ENCODE measurements around the gene CSF1R. TPM values are rescaled to one million over a fixed set of nuclear protein-coding genes. Genes with fewer than 3 reads are reported as not detected.

CSF1R gene
- total and polyA plus RNA-seq, 12 donors: 4.8 to 83.9 (median 10.6) TPM

DNA sequence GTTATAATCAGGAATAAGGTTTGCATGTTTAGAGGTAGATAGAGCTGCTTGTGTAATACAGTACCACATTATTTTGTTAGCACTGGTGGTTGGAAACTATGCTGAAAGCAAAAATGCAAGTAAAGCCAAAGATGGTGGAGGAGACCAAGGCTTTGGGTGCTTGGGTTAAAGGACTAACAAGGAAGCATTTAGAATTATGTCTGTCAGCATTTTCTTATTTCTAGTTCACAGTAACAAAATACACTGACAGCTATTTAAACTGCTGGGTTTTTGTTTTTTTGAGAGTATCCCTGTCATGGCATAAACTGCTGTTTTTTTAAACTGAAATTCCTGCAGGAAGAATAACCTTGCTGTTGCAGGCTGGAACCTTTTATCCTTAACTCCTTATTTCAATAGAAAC lies 79.3 kb downstream of the CSF1R start:
- TF ChIP-seq, protein P1, sequence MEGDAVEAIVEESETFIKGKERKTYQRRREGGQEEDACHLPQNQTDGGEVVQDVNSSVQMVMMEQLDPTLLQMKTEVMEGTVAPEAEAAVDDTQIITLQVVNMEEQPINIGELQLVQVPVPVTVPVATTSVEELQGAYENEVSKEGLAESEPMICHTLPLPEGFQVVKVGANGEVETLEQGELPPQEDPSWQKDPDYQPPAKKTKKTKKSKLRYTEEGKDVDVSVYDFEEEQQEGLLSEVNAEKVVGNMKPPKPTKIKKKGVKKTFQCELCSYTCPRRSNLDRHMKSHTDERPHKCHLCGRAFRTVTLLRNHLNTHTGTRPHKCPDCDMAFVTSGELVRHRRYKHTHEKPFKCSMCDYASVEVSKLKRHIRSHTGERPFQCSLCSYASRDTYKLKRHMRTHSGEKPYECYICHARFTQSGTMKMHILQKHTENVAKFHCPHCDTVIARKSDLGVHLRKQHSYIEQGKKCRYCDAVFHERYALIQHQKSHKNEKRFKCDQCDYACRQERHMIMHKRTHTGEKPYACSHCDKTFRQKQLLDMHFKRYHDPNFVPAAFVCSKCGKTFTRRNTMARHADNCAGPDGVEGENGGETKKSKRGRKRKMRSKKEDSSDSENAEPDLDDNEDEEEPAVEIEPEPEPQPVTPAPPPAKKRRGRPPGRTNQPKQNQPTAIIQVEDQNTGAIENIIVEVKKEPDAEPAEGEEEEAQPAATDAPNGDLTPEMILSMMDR (IDR thresholded peaks at IDR 0.05): no peak
- H3K27me3 ChIP-seq: no peaks in the 10 kb centered on the region
- H3K36me3 ChIP-seq: peaks cover 0 to 86% (median 23%) of the 10 kb centered on the region in 9 donors
- DNase-seq (no peak), ATAC-seq (no peak)
- peaks cover 5 to 43% (median 20%) of the 10 kb centered on the region in 9 donors for H3K4me1 ChIP-seq
- no peak overlapping the region for H3K4me3 ChIP-seq
- intact Hi-C loops (cut with DNase I): no loop called here
- H3K27ac ChIP-seq: no peak overlapping the region
- no peaks in the 10 kb centered on the region for H3K9me3 ChIP-seq

DNA sequence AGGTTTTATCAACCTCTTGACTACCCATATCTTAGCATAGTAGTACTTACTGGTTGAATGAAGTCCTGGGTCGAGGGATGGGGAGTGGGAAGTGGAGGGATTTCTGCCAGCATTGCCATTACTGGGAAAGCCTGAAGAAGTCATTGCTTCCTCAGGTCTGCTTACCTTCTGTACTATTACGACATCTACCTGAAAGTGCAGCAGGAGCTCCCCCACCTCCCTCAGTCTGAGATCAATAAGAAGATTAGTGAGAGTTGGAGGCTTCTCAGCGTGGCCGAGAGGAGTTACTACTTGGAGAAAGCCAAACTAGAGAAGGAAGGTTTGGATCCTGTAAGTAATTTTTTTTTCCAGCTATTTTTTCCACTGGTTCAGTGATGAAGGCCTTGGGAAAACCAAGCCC lies 80.0 kb downstream of the CSF1R start:
- Histone ChIP-seq H3K4me1 (peaks cover 7 to 50% (median 27%) of the 10 kb centered on the region in 9 donors), H3K27me3 (no peaks in the 10 kb centered on the region), H3K27ac (no peak overlapping the region), H3K36me3 (peaks cover 0 to 78% (median 19%) of the 10 kb centered on the region in 9 donors), H3K4me3 (no peak overlapping the region), H3K9me3 (no peaks in the 10 kb centered on the region)
- 86 to 94% methylated on average over 4 of the region's 4 CpGs for WGBS, 2 donors
- ATAC-seq (no peak), DNase-seq (no peak)
- TF ChIP-seq, protein P1 (IDR thresholded peaks at IDR 0.05): no peak
- intact Hi-C loops (cut with DNase I): no loop called here

Other genes with a start within 250 kb of the CSF1R start
- under 1 TPM in 6 of 10 donors, not detected in 4; 0.07 to 0.28 (median 0.17) TPM for gene PDE6A, start 141.8 kb downstream of the CSF1R start, total RNA-seq
- gene PDE6A, start 141.8 kb downstream of the CSF1R start, polyA plus RNA-seq: under 1 TPM in 1 of 2 donors, not detected in 1; 0.06 TPM
- gene SLC26A2, start 125.8 kb downstream of the CSF1R start, total RNA-seq: 1 to 10 TPM; 3.8 to 7.3 (median 5.4) TPM
- 1 to 10 TPM; 1.3 to 9.6 TPM for gene SLC26A2, start 125.8 kb downstream of the CSF1R start, polyA plus RNA-seq
- gene TIGD6, start 85.9 kb downstream of the CSF1R start, total RNA-seq: 1 to 10 TPM; 2.2 to 4.2 (median 2.8) TPM
- gene TIGD6, start 85.9 kb downstream of the CSF1R start, polyA plus RNA-seq: 1 to 10 TPM; 2.1 to 4.0 TPM
- 10 to 100 TPM; 12.7 to 17.8 (median 14.9) TPM for gene HMGXB3, start 85.8 kb downstream of the CSF1R start, total RNA-seq
- gene HMGXB3, start 85.8 kb downstream of the CSF1R start, polyA plus RNA-seq: 10 to 100 TPM; 12.8 to 17.9 TPM
- gene PDGFRB, start 69.3 kb upstream of the CSF1R start, total RNA-seq: 100 to 1,000 TPM in 1 of 10 donors, 10 to 100 TPM in 9; 15.5 to 101 (median 35.9) TPM
- 10 to 100 TPM; 49.1 to 54.3 TPM for gene PDGFRB, start 69.3 kb upstream of the CSF1R start, polyA plus RNA-seq
- gene CDX1, start 80.2 kb upstream of the CSF1R start, total RNA-seq: under 1 TPM in 1 of 10 donors, not detected in 9; 0.32 TPM
- gene CDX1, start 80.2 kb upstream of the CSF1R start, polyA plus RNA-seq: under 1 TPM in 1 of 2 donors, not detected in 1; 0.13 TPM
- not detected for gene SLC6A7, start 103.5 kb upstream of the CSF1R start, total RNA-seq
- gene SLC6A7, start 103.5 kb upstream of the CSF1R start, polyA plus RNA-seq: not detected
- gene CAMK2A, start 203.2 kb upstream of the CSF1R start, total RNA-seq: 10 to 100 TPM; 10.7 to 25.7 (median 18.8) TPM
- 10 to 100 TPM in 1 of 2 donors, 1 to 10 TPM in 1; 1.2 to 11.5 TPM for gene CAMK2A, start 203.2 kb upstream of the CSF1R start, polyA plus RNA-seq
- under 1 TPM in 9 of 10 donors, not detected in 1; 0.11 to 0.65 (median 0.32) TPM for gene ARSI, start 216.4 kb upstream of the CSF1R start, total RNA-seq
- under 1 TPM in 1 of 2 donors, not detected in 1; 0.43 TPM for gene ARSI, start 216.4 kb upstream of the CSF1R start, polyA plus RNA-seq